Neural cell (in vitro differentiated cells): Measurements from ENCODE around the gene PCCA. TPM values are rescaled to one million over a fixed set of nuclear protein-coding genes. Genes with fewer than 3 reads are reported as not detected.

Source experiments
- H2AFZ ChIP-seq: fragments of 200-600, 300-800 bp; sonication (generic), shearing (Covaris generic); 2 replicates; pipeline ENCODE4 v1.6.0; 2014; ENCODE audit warnings: low read depth, mild to moderate bottlenecking, antibody characterized with exemption, low read length, moderate library complexity
- H3F3A ChIP-seq: fragments of 200-600 bp; shearing (Covaris generic); 2 replicates; pipeline ENCODE4 v1.6.1; 2016; ENCODE audit warnings: mild to moderate bottlenecking, moderate library complexity, mixed read lengths, antibody characterized with exemption, low read length; ENCODE audit not compliant: insufficient read depth, poor library complexity, severe bottlenecking
- H3K27ac ChIP-seq: fragments of 200-600, 300-800 bp; sonication (generic), shearing (Covaris generic); 2 replicates; pipeline ENCODE4 v1.5.1; 2014; ENCODE audit warnings: mild to moderate bottlenecking, low read length, moderate library complexity
- H3K27me3 ChIP-seq: fragments of 300-800, 200-600 bp; sonication (generic), shearing (Covaris generic); 2 replicates; pipeline ENCODE4 v1.6.0; 2014; ENCODE audit warnings: mild to moderate bottlenecking, low read depth, low read length, moderate library complexity; ENCODE audit not compliant: insufficient read depth
- H3K36me3 ChIP-seq: fragments of 300-800, 200-600 bp; sonication (generic), shearing (Covaris generic); 2 replicates; pipeline ENCODE4 v1.5.1; 2014; ENCODE audit warnings: mild to moderate bottlenecking, antibody characterized with exemption, low read length, moderate library complexity; ENCODE audit not compliant: insufficient read depth
- H3K4me2 ChIP-seq: fragments of 300-800, 200-600 bp; sonication (generic), shearing (Covaris generic); 2 replicates; pipeline ENCODE4 v1.6.0; 2014; ENCODE audit warnings: mild to moderate bottlenecking, low read length
- H3K4me3 ChIP-seq: fragments of 300-800, 200-600 bp; sonication (generic), shearing (Covaris generic); 2 replicates; pipeline ENCODE4 v1.5.1; 2014; ENCODE audit warnings: mild to moderate bottlenecking, low read length, moderate library complexity
- H3K79me2 ChIP-seq: fragments of 200-600 bp; shearing (Covaris generic); replicated peaks from 2 replicates; pipeline ENCODE4 v1.6.0; 2014; ENCODE audit warnings: mild to moderate bottlenecking, low read length, moderate library complexity; ENCODE audit not compliant: insufficient read depth
- H3K9ac ChIP-seq: fragments of 300-800, 200-600 bp; sonication (generic), shearing (Covaris generic); 2 replicates; pipeline ENCODE4 v1.6.1; 2016; ENCODE audit warnings: mild to moderate bottlenecking, low read length, mixed read lengths
- H3K9me2 ChIP-seq: fragments of 200-600 bp; shearing (Covaris generic); 2 replicates; pipeline ENCODE4 v1.6.1; 2016; ENCODE audit warnings: mild to moderate bottlenecking, low read length, mixed read lengths; ENCODE audit not compliant: insufficient read depth
- H3K9me3 ChIP-seq: fragments of 200-600, 300-800 bp; sonication (generic), shearing (Covaris generic); 2 replicates; pipeline ENCODE4 v1.6.1; 2016; ENCODE audit warnings: mild to moderate bottlenecking, mixed run types, low read length, moderate library complexity, mixed read lengths
- H4K20me1 ChIP-seq: fragments of 200-600 bp; shearing (Covaris generic); 2 replicates; pipeline ENCODE4 v1.6.1; 2016; ENCODE audit warnings: mild to moderate bottlenecking, mixed run types; ENCODE audit not compliant: insufficient read depth
- CTCF ChIP-seq: fragments of 450-650 bp; IDR thresholded peaks from 2 replicates; pipeline ENCODE4 v1.5.1; 2014; ENCODE audit warnings: antibody characterized with exemption, mild to moderate bottlenecking, moderate library complexity; ENCODE audit not compliant: poor library complexity, severe bottlenecking
- EP300 ChIP-seq: fragments of 450-650 bp; conservative IDR thresholded peaks from 2 replicates; pipeline ENCODE4 v1.6.1; 2014; ENCODE audit warnings: antibody characterized with exemption, mild to moderate bottlenecking, moderate library complexity; ENCODE audit not compliant: poor library complexity, severe bottlenecking
- EZH2 ChIP-seq: fragments of 200-600, 300-800 bp; shearing (Covaris generic), sonication (generic); IDR thresholded peaks from 2 replicates; pipeline ENCODE4 v1.6.1; 2014; ENCODE audit warnings: antibody characterized with exemption, low read length, borderline replicate concordance, mild to moderate bottlenecking; ENCODE audit not compliant: insufficient read depth, poor library complexity, severe bottlenecking
- MXI1 ChIP-seq: fragments of 450-650 bp; conservative IDR thresholded peaks from 2 replicates; pipeline ENCODE4 v1.6.1; 2014; ENCODE audit warnings: antibody characterized with exemption, mild to moderate bottlenecking; ENCODE audit not compliant: poor library complexity, severe bottlenecking
- POLR2AphosphoS5 ChIP-seq: IDR thresholded peaks from 2 replicates; pipeline ENCODE4 v1.6.1; 2012
- RAD21 ChIP-seq: fragments of 450-650 bp; conservative IDR thresholded peaks from 2 replicates; pipeline ENCODE4 v1.6.1; 2014; ENCODE audit warnings: antibody characterized with exemption, mild to moderate bottlenecking, moderate library complexity
- REST ChIP-seq: IDR thresholded peaks from 2 replicates; pipeline ENCODE4 v1.6.1; 2012; ENCODE audit warnings: borderline replicate concordance
- SMC3 ChIP-seq: fragments of 450-650 bp; conservative IDR thresholded peaks from 2 replicates; pipeline ENCODE4 v1.6.1; 2014; ENCODE audit warnings: antibody characterized with exemption, mild to moderate bottlenecking, moderate library complexity; ENCODE audit not compliant: poor library complexity
- TAF1 ChIP-seq: IDR thresholded peaks from 2 replicates; pipeline ENCODE4 v1.6.1; 2012; ENCODE audit warnings: low read depth
- polyA plus RNA-seq: library from polyadenylated mRNA; depleted of rRNA; stranded (reverse); fragments of >200 nt; gene quantifications from 2 replicates; pipeline ENCODE4 v1.2.3, GENCODE V29; 2014

PCCA gene
- polyA plus RNA-seq, 1 donor from 2014 or later = 17.0 TPM

- TF ChIP-seq CTCF (no peak), EP300 (no peak), POLR2AphosphoS5 (no peak), REST (no peak), EZH2 (no peak), RAD21 (no peak), SMC3 (no peak), MXI1 (no peak), TAF1 (no peak)
- H3K36me3 ChIP-seq = no peaks in the 10 kb centered on the region
- peaks cover 7% of the 10 kb centered on the region for H3K9me3 ChIP-seq
These were observed 292.8 kb downstream of the PCCA start for GRCh38 chr13:100381595-100382224.

DNA sequence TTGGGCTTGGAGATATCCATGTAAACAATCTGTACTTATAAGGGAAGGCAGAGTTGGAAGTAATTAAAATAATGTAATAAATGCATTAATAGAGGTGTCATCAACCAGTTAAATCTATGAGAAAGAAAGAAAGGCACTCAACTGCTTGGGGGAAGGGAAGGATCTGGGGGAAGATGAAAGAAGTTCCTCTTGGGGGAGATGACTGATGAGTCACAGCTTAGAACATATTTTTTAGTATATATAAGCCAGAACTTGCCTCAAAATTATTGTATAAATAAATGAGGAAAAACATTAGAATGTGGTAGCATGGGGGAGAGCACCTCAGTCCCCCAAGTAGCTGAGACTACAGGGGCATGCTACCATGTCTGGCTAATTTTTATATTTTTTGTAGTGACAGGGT, 293.9 kb downstream of the PCCA start:
- Histone ChIP-seq H3K9me2 (no peaks in the 10 kb centered on the region), H3K9me3 (peaks cover 7% of the 10 kb centered on the region), H3K27me3 (no peaks in the 10 kb centered on the region), H3F3A (no peaks in the 10 kb centered on the region), H3K79me2 (no peaks in the 10 kb centered on the region), H3K9ac (no peak overlapping the region), H4K20me1 (no peaks in the 10 kb centered on the region), H3K27ac (no peak overlapping the region), H3K4me2 (no peak overlapping the region), H3K4me3 (no peak overlapping the region), H2AFZ (no peak overlapping the region), H3K36me3 (no peaks in the 10 kb centered on the region)
- TF ChIP-seq SMC3 (no peak), EZH2 (no peak), RAD21 (no peak), EP300 (no peak), REST (no peak), TAF1 (no peak), MXI1 (no peak), POLR2AphosphoS5 (no peak), CTCF (no peak)

More at GRCh38 chr13:100381595-100382224, 292.8 kb downstream of the PCCA start:
- H3K27ac ChIP-seq = no peak overlapping the region
- no peak overlapping the region for H3K4me3 ChIP-seq
- no peaks in the 10 kb centered on the region for H4K20me1 ChIP-seq
- no peaks in the 10 kb centered on the region for H3K79me2 ChIP-seq
- no peak overlapping the region for H2AFZ ChIP-seq
- no peak overlapping the region for H3K4me2 ChIP-seq
- H3K9me2 ChIP-seq = no peaks in the 10 kb centered on the region
- no peak overlapping the region for H3K9ac ChIP-seq
- no peaks in the 10 kb centered on the region for H3K27me3 ChIP-seq
- no peaks in the 10 kb centered on the region for H3F3A ChIP-seq
